ENCODE results near the gene NBPF14. TPM values are rescaled to one million over a fixed set of nuclear protein-coding genes. Genes with fewer than 3 reads are reported as not detected.
"Not testable (repeated sequence)": the region's sequence is repeated elsewhere in the genome, so short reads cannot be mapped to it uniquely, and the experiment has no call there.

NBPF14 gene
- total RNA-seq: 31.4 to 38.3 TPM (median 36.2 TPM) in 3 replicates

DNA sequence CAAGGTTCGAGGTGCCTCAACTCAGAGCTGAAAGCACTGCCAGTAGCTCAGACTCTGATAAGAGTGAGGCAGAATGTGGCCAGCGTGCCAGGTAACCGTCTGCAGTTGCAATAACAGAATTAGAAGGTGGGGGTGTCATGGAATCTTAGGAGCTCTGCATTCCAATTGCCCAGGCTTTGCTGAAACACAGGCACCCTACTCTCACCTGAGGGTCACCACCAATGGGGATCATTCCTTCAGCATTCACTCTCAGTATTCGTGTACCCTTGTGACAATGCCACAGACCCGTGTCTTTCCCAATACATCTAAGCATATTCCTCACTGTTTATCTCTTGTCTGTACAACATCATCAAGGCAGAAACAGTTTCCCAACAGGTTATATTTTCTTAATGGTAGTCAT, at the start of gene NBPF14:
Gene NBPF14 (minus strand): TSS at position 101 of the 400 bp plus-strand sequence. CDS start 294 bp downstream, outside the sequence.
- H3K27me3 Mint-ChIP-seq (ENCODE audit: low read depth); H3K4me1 Mint-ChIP-seq; H3K36me3 Mint-ChIP-seq; H3K27ac Mint-ChIP-seq; H3K9me3 Mint-ChIP-seq; DNase-seq (ENCODE audit: low spot score in 2 of 2, unreplicated experiment in 2 of 2); H3K4me3 Mint-ChIP-seq: not testable (repeated sequence)

- H3K4me3 Mint-ChIP-seq; H3K4me1 Mint-ChIP-seq; H3K27me3 Mint-ChIP-seq (ENCODE audit: low read depth); DNase-seq (ENCODE audit: low spot score in 2 of 2, unreplicated experiment in 2 of 2); H3K27ac Mint-ChIP-seq; H3K36me3 Mint-ChIP-seq; H3K9me3 Mint-ChIP-seq: not testable (repeated sequence)
Measured at GRCh38 chr1:148625451-148625850, 29.6 kb upstream of the NBPF14 start.

DNA sequence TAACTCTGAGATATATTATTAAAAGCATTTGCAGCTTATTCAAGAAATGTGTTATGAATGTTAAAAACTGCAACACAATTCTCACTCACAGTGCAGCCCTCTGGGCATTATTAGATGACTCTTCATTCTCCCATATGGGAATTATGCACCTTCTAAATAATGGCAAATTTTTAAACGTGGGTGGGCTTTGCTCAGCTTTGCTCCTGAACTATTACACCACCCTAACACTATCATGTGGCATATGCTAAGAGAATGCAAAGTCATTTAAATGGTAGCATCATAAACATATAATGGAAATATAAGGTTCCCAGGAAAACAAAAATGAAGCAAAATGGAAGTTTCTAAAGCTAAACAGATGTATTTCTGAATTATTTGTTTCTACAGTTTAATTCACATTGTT, 22.4 kb upstream of the NBPF14 start:
- not testable (repeated sequence) for H3K4me1 Mint-ChIP-seq; H3K27ac Mint-ChIP-seq; H3K9me3 Mint-ChIP-seq; H3K27me3 Mint-ChIP-seq (ENCODE audit: low read depth); DNase-seq (ENCODE audit: low spot score in 2 of 2, unreplicated experiment in 2 of 2); H3K4me3 Mint-ChIP-seq; H3K36me3 Mint-ChIP-seq

GRCh38 chr1:148605266-148605665, 9.5 kb upstream of the NBPF14 start:
- not testable (repeated sequence) for H3K9me3 Mint-ChIP-seq; DNase-seq (ENCODE audit: low spot score in 2 of 2, unreplicated experiment in 2 of 2); H3K27me3 Mint-ChIP-seq (ENCODE audit: low read depth); H3K4me1 Mint-ChIP-seq; H3K4me3 Mint-ChIP-seq; H3K36me3 Mint-ChIP-seq
- peak overlapping the region; percentile 77 for H3K27ac Mint-ChIP-seq

- not testable (repeated sequence) for DNase-seq (ENCODE audit: low spot score in 2 of 2, unreplicated experiment in 2 of 2); H3K36me3 Mint-ChIP-seq; H3K4me3 Mint-ChIP-seq; H3K27ac Mint-ChIP-seq; H3K9me3 Mint-ChIP-seq; H3K4me1 Mint-ChIP-seq; H3K27me3 Mint-ChIP-seq (ENCODE audit: low read depth)
Measured at GRCh38 chr1:148595360-148595759, 451 bp downstream of the NBPF14 start.

DNA sequence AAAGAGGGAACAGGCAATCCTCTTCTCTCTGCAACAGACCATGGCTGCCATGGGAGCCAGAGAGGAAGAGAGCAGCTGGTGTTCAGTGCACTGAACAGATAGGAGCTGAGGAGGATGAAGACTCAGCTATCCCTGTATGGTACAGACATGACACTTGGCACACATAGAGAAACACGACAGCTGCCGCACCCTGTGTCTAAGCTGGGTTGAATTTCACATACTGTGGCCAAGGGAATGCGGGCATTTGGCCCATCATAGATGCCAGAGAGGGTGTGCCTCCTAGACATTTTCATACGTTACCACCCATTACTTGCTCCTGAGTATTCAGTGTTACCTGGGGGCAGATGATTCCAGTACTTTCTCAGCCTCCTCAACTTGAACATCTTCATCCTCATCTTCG, 4.7 kb downstream of the NBPF14 start:
- not testable (repeated sequence) for H3K4me3 Mint-ChIP-seq; H3K27me3 Mint-ChIP-seq (ENCODE audit: low read depth); H3K9me3 Mint-ChIP-seq; H3K36me3 Mint-ChIP-seq; H3K27ac Mint-ChIP-seq; H3K4me1 Mint-ChIP-seq; DNase-seq (ENCODE audit: low spot score in 2 of 2, unreplicated experiment in 2 of 2)

DNA sequence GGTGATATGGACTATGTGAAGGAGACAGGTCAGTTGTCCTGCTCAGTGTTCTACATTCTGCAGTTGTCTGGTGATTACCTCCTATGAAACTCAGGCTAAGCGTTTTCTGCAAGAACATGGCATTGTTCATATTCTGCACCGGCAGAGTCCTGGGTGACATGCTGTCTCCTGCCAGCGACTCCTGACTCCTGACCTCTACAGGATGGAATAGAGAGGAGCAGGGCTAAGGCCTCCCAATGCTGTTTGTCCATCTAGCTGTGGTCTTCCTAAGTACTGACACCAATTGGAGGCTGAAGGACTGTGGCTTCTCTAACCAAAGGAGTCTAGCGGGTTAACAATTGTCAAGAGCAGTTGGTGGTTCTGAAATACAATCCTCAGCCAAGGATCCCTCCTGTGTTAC, 63.7 kb downstream of the NBPF14 start:
- H3K36me3 Mint-ChIP-seq; H3K4me3 Mint-ChIP-seq; DNase-seq (ENCODE audit: low spot score in 2 of 2, unreplicated experiment in 2 of 2); H3K27ac Mint-ChIP-seq; H3K9me3 Mint-ChIP-seq; H3K4me1 Mint-ChIP-seq; H3K27me3 Mint-ChIP-seq (ENCODE audit: low read depth): not testable (repeated sequence)

DNA sequence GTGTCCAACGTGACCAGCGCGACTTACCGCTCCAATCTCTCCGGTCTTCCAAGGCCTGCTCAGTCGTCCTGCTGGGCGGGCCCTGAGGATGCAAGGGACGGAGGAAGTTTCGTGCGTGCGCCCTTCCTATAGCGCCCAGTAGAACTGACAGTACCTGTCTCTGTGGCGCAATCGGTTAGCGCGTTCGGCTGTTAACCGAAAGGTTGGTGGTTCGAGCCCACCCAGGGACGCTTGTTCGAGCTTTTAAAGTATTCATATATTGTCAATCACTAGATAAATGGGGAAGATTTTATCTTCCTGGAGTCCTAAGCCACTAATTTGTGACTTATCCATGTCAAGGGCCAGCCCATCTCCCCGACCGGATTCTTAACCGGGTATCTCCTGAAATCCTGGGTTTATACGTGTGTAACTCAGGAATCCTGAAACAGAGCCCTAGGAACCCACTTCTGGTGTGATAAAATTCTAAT, 66.7 kb downstream of the NBPF14 start:
- DNase-seq (ENCODE audit: low spot score in 2 of 2, unreplicated experiment in 2 of 2): peak in 1 of 2 experiments; percentile 41
- peak overlapping the region; percentile 64 for H3K4me3 Mint-ChIP-seq
- H3K4me1 Mint-ChIP-seq; H3K36me3 Mint-ChIP-seq; H3K27me3 Mint-ChIP-seq (ENCODE audit: low read depth); H3K9me3 Mint-ChIP-seq: not testable (repeated sequence)
- peak overlapping the region; percentile 72 for H3K27ac Mint-ChIP-seq

GRCh38 chr1:148528591-148528990, 67.2 kb downstream of the NBPF14 start:
- H3K27ac Mint-ChIP-seq; H3K36me3 Mint-ChIP-seq; H3K9me3 Mint-ChIP-seq; H3K27me3 Mint-ChIP-seq (ENCODE audit: low read depth); DNase-seq (ENCODE audit: low spot score in 2 of 2, unreplicated experiment in 2 of 2); H3K4me1 Mint-ChIP-seq: not testable (repeated sequence)
- peak overlapping the region; percentile 64 for H3K4me3 Mint-ChIP-seq

GRCh38 chr1:148526587-148526986, 69.2 kb downstream of the NBPF14 start:
- not testable (repeated sequence) for H3K9me3 Mint-ChIP-seq; H3K27me3 Mint-ChIP-seq (ENCODE audit: low read depth); H3K36me3 Mint-ChIP-seq; H3K4me3 Mint-ChIP-seq; H3K27ac Mint-ChIP-seq; DNase-seq (ENCODE audit: low spot score in 2 of 2, unreplicated experiment in 2 of 2); H3K4me1 Mint-ChIP-seq

- DNase-seq (ENCODE audit: low spot score in 2 of 2, unreplicated experiment in 2 of 2); H3K36me3 Mint-ChIP-seq; H3K4me1 Mint-ChIP-seq; H3K27me3 Mint-ChIP-seq (ENCODE audit: low read depth); H3K9me3 Mint-ChIP-seq: not testable (repeated sequence)
- Mint-ChIP-seq H3K4me3 (peak overlapping the region; percentile 83), H3K27ac (peak overlapping the region; percentile 100)
Measured at GRCh38 chr1:148523205-148524144, 72.3 kb downstream of the NBPF14 start.

DNA sequence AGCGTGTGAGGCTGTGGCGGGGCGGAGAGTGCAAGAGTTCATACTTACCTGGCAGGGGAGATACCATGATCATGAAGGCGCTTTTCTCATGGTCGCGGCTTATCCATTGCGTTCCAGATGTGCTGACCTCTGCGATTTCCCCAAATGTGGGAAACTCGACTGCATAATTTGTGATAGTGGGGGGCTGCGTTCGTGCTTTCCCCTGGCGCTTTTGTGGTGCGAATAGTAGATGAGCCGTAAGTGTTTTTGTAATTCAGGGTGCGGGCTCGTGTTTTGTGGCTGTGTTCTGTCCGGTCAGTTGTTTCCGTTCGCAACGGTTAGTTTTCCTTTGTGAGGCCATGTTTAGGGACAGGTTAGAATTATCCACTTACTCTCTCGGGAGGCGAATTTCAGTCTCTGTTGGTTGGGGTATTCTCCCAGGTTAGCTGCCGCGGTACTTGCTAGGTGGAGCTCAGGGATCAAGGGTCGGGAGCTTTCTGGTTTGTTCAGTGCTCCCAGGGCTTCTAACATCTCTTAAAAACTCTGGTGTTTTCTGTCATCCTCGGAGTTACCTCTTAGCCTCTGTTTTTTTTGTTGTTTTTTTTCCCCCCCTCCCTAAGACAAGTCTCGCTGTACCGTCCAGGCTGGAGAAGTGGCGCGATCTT, 73.1 kb downstream of the NBPF14 start:
- DNase-seq (ENCODE audit: low spot score in 2 of 2, unreplicated experiment in 2 of 2): peak; percentile 67 to 80
- H3K4me1 Mint-ChIP-seq; H3K27me3 Mint-ChIP-seq (ENCODE audit: low read depth); H3K36me3 Mint-ChIP-seq; H3K9me3 Mint-ChIP-seq: not testable (repeated sequence)
- peak overlapping the region; percentile 83 for H3K4me3 Mint-ChIP-seq
- peak overlapping the region; percentile 100 for H3K27ac Mint-ChIP-seq

- not testable (repeated sequence) for H3K9me3 Mint-ChIP-seq; H3K4me1 Mint-ChIP-seq; H3K36me3 Mint-ChIP-seq; H3K27me3 Mint-ChIP-seq (ENCODE audit: low read depth)
- H3K27ac Mint-ChIP-seq: peak overlapping the region; percentile 100
- peak overlapping the region; percentile 83 for H3K4me3 Mint-ChIP-seq
- peak; percentile 67 to 79 for DNase-seq (ENCODE audit: low spot score in 2 of 2, unreplicated experiment in 2 of 2)
Measured at GRCh38 chr1:148522072-148522471, 73.7 kb downstream of the NBPF14 start.

DNA sequence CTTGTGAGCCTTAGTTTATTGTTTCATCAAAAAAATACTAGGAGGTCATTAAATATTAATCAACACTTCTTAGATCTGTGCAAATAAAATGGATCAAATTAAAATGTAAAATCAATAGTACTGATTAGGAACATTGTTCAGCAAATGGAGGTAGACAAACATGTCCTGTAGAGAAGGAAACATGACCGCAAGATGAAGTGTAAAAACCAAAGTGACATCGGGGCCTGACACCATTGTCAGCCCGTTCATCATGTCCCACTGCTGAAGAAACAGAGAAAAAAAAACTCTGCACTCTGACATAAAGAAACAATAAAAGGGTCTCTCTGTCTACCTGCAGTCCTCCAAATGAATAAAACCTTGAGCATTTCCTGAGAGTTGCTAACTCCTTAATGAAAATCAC, 81.5 kb downstream of the NBPF14 start:
- not testable (repeated sequence) for H3K36me3 Mint-ChIP-seq; H3K27ac Mint-ChIP-seq; H3K4me1 Mint-ChIP-seq; H3K27me3 Mint-ChIP-seq (ENCODE audit: low read depth); DNase-seq (ENCODE audit: low spot score in 2 of 2, unreplicated experiment in 2 of 2); H3K9me3 Mint-ChIP-seq; H3K4me3 Mint-ChIP-seq
